CD14-positive monocyte (primary cell): Measurements from ENCODE around the gene CATSPERB. TPM values are rescaled to one million over a fixed set of nuclear protein-coding genes. Genes with fewer than 3 reads are reported as not detected.

Source experiments
- DNase-seq, 3 donors: peaks; one replicate each; pipeline ENCODE4 v3.0.0-alpha.2; 2011 to 2022
- H2AFZ ChIP-seq: 2 replicates; pipeline ENCODE4 v1.6.0; 2012; ENCODE audit warnings: mild to moderate bottlenecking, low read depth, low read length, inconsistent platforms; ENCODE audit not compliant: insufficient read depth, poor library complexity, severe bottlenecking
- H3K27ac ChIP-seq, 2 donors: 1 replicate in 1 of 2; 2 replicates in 1 of 2; pipeline ENCODE4 v1.5.1; 2012 to 2013; ENCODE audit warnings: low read length in 2 of 2, control low read depth in 1 of 2, inconsistent platforms in 1 of 2, low read depth in 1 of 2, mild to moderate bottlenecking in 1 of 2
- H3K27me3 ChIP-seq, 2 donors: one replicate each; pipeline versions ENCODE4 v1.6.0 to v1.6.1; 2011 to 2013; ENCODE audit warnings: low read length in 2 of 2; ENCODE audit not compliant: control insufficient read depth in 2 of 2, insufficient read depth in 2 of 2
- H3K36me3 ChIP-seq, 2 donors: replicated peaks in 1 of 2; 1 replicate in 1 of 2; 2 replicates in 1 of 2; pipeline versions ENCODE4 v1.5.1 to v1.6.1; 2012 to 2013; ENCODE audit warnings: low read length in 2 of 2, control low read depth in 1 of 2, inconsistent platforms in 1 of 2, mild to moderate bottlenecking in 1 of 2; ENCODE audit not compliant: insufficient read depth in 2 of 2, control insufficient read depth in 1 of 2
- H3K4me1 ChIP-seq, 2 donors: 1 replicate in 1 of 2; 2 replicates in 1 of 2; pipeline versions ENCODE4 v1.5.1 to v1.6.1; 2012 to 2013; ENCODE audit warnings: low read length in 2 of 2, control low read depth in 1 of 2, inconsistent platforms in 1 of 2, mild to moderate bottlenecking in 1 of 2, moderate library complexity in 1 of 2; ENCODE audit not compliant: insufficient read depth in 2 of 2, control insufficient read depth in 1 of 2
- H3K4me2 ChIP-seq: replicated peaks from 2 replicates; pipeline ENCODE3; 2012; ENCODE audit warnings: low read length, moderate library complexity, mild to moderate bottlenecking; ENCODE audit not compliant: poor library complexity, severe bottlenecking; ENCODE audit errors: extremely low read depth
- H3K4me3 ChIP-seq, 3 experiments: fragments of 200-600 bp in 1 of 3; sonication (generic) in 1 of 3; replicated peaks in 1 of 3; 1 replicate in 2 of 3; 2 replicates in 1 of 3; pipeline ENCODE4 v1.5.1; 2011 to 2013; ENCODE audit warnings: low read length in 3 of 3, mild to moderate bottlenecking in 3 of 3, control low read depth in 2 of 3, low read depth in 2 of 3, inconsistent platforms in 1 of 3, moderate library complexity in 1 of 3
- H3K79me2 ChIP-seq: 2 replicates; pipeline ENCODE4 v1.6.0; 2012; ENCODE audit warnings: mild to moderate bottlenecking, control low read depth, inconsistent platforms, low read length, moderate library complexity; ENCODE audit not compliant: insufficient read depth
- H3K9ac ChIP-seq: 2 replicates; pipeline ENCODE4 v1.6.0; 2017; ENCODE audit warnings: low read length, mild to moderate bottlenecking; ENCODE audit not compliant: insufficient read depth, poor library complexity, severe bottlenecking
- H3K9me3 ChIP-seq, 2 donors: replicated peaks in 1 of 2; 1 replicate in 1 of 2; 2 replicates in 1 of 2; pipeline versions ENCODE4 v1.5.1 to v1.6.1; 2012 to 2013; ENCODE audit warnings: low read length in 2 of 2, control low read depth in 1 of 2; ENCODE audit not compliant: control insufficient read depth in 1 of 2, insufficient read depth in 1 of 2
- H4K20me1 ChIP-seq: 2 replicates; pipeline ENCODE4 v1.6.0; 2012; ENCODE audit warnings: mild to moderate bottlenecking, low read length, control low read depth, moderate library complexity; ENCODE audit not compliant: insufficient read depth
- H3K27ac Mint-ChIP-seq, 7 donors: one replicate each; pipeline ENCODE4 v1.8.0; 2020; ENCODE audit warnings: mild to moderate bottlenecking in 7 of 7, mixed read lengths in 7 of 7, moderate library complexity in 6 of 7, inconsistent platforms in 2 of 7
- H3K27me3 Mint-ChIP-seq, 3 donors: one replicate each; pipeline ENCODE4 v1.8.0; 2021 to 2022; ENCODE audit warnings: low read depth in 3 of 3, mild to moderate bottlenecking in 3 of 3, mixed read lengths in 3 of 3, moderate library complexity in 3 of 3, inconsistent platforms in 1 of 3
- H3K36me3 Mint-ChIP-seq, 2 donors: one replicate each; pipeline ENCODE4 v1.8.0; 2020; ENCODE audit warnings: mixed read lengths in 2 of 2, inconsistent platforms in 1 of 2, mild to moderate bottlenecking in 1 of 2
- H3K4me1 Mint-ChIP-seq: one replicate; pipeline ENCODE4 v1.8.0; 2020; ENCODE audit warnings: mild to moderate bottlenecking, mixed read lengths
- H3K4me3 Mint-ChIP-seq, 2 donors: one replicate each; pipeline ENCODE4 v1.8.0; 2020; ENCODE audit warnings: mild to moderate bottlenecking in 2 of 2, mixed read lengths in 2 of 2, moderate library complexity in 1 of 2
- H3K9me3 Mint-ChIP-seq, 7 donors: one replicate each; pipeline ENCODE4 v1.8.0; 2020 to 2022; ENCODE audit warnings: mixed read lengths in 7 of 7, mild to moderate bottlenecking in 6 of 7, moderate library complexity in 6 of 7, inconsistent platforms in 2 of 7
- WGBS: methylation state at CpG from one replicate; pipeline ENCODE4 v1.1.5; 2013; ENCODE audit warnings: missing lambda C conversion rate; ENCODE audit not compliant: insufficient coverage; 5-methylcytosine and 5-hydroxymethylcytosine counted together
- intact Hi-C, 2 donors: fragments of 100-400 bp; cut with micrococcal nuclease; formaldehyde crosslinking; loops; one replicate each; pipeline versions ENCODE4 v1.15.0 to v1.15.1; 2023
- polyA plus RNA-seq, 3 donors: library from polyadenylated mRNA; depleted of rRNA in 1 of 3; unstranded in 2 of 3; stranded (reverse) in 1 of 3; fragments of 300-500 nt in 2 of 3; fragments of >200 nt in 1 of 3; fragmentation: Illumina TruSeq in 2 of 3; gene quantifications; 1 replicate in 2 of 3; 2 replicates in 1 of 3; pipeline ENCODE4 v1.2.3, GENCODE V29; 2012 to 2021
- TF ChIP-seq, protein P1 (sequence below): fragments of 200-600 bp; IDR thresholded peaks from one replicate; pipeline ENCODE4 v1.8.0; 2022; ENCODE audit warnings: antibody characterized with exemption, mild to moderate bottlenecking

The CATSPERB gene
- polyA plus RNA-seq, 3 donors: not detected

DNA sequence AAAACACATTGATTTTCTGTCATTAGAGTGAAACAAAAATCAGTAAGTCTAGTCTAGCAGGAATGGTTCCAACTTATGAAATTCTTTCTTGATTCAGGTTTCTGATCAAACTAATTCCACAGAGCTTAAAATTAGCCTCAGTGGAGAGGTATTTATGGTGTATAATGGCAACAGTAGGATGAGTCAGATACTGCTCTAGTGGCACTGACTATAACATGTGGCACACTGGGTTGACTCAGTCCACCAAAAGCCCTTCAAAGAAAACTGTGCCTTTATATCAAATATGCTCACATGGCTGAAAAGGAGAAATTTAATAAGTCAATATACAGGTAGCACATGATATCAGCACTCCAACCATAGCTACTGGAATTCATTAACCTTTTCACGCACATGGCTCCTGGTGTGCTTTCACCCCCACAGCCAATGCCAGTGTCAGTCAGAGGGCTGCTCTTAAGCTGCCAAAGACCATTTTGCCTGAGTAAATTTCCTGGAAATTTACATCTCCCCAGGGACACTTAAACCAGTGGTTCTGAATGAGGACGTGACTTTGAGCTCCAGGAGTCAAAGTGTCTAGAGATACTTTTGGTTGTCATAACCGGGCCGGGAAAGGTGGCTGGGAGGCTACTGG, 21.7 kb upstream of the CATSPERB start:
- TF ChIP-seq, protein P1, sequence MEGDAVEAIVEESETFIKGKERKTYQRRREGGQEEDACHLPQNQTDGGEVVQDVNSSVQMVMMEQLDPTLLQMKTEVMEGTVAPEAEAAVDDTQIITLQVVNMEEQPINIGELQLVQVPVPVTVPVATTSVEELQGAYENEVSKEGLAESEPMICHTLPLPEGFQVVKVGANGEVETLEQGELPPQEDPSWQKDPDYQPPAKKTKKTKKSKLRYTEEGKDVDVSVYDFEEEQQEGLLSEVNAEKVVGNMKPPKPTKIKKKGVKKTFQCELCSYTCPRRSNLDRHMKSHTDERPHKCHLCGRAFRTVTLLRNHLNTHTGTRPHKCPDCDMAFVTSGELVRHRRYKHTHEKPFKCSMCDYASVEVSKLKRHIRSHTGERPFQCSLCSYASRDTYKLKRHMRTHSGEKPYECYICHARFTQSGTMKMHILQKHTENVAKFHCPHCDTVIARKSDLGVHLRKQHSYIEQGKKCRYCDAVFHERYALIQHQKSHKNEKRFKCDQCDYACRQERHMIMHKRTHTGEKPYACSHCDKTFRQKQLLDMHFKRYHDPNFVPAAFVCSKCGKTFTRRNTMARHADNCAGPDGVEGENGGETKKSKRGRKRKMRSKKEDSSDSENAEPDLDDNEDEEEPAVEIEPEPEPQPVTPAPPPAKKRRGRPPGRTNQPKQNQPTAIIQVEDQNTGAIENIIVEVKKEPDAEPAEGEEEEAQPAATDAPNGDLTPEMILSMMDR: no peak
- Mint-ChIP-seq H3K27ac (no peak overlapping the region), H3K36me3 (no peaks in the 10 kb centered on the region), H3K4me3 (no peak overlapping the region), H3K4me1 (no peaks in the 10 kb centered on the region), H3K27me3 (no peaks in the 10 kb centered on the region), H3K9me3 (peaks cover 0 to 3% (median 0%) of the 10 kb centered on the region in 7 donors)
- Histone ChIP-seq H3K79me2 (no peaks in the 10 kb centered on the region), H2AFZ (no peak overlapping the region), H3K27me3 (no peaks in the 10 kb centered on the region), H3K36me3 (no peaks in the 10 kb centered on the region), H3K4me3 (no peak overlapping the region), H3K9me3 (no peaks in the 10 kb centered on the region), H3K4me2 (no peak overlapping the region), H3K9ac (no peak overlapping the region), H3K4me1 (no peaks in the 10 kb centered on the region), H4K20me1 (no peaks in the 10 kb centered on the region), H3K27ac (no peak overlapping the region)
- intact Hi-C loops: no loop called here
- 94% methylated on average over 3 of the region's 4 CpGs for WGBS
- no peak for DNase-seq

GRCh38 chr14:91752961-91753360, 21.1 kb upstream of the CATSPERB start:
- no peaks in the 10 kb centered on the region for H3K27me3 Mint-ChIP-seq
- no peak overlapping the region for H2AFZ ChIP-seq
- no peaks in the 10 kb centered on the region for H3K27me3 ChIP-seq
- no peak overlapping the region for H3K4me3 Mint-ChIP-seq
- no peak overlapping the region for H3K4me3 ChIP-seq
- H3K36me3 ChIP-seq: no peaks in the 10 kb centered on the region
- H3K9me3 Mint-ChIP-seq: peaks cover 0 to 3% (median 0%) of the 10 kb centered on the region in 7 donors
- 73% methylated on average over 1 of the region's 1 CpG for whole genome bisulfite sequencing
- H3K9ac ChIP-seq: no peak overlapping the region
- no peaks in the 10 kb centered on the region for H3K79me2 ChIP-seq
- intact Hi-C loops: no loop called here
- TF ChIP-seq, protein P1: no peak
- no peaks in the 10 kb centered on the region for H3K4me1 ChIP-seq
- no peaks in the 10 kb centered on the region for H4K20me1 ChIP-seq
- H3K36me3 Mint-ChIP-seq: no peaks in the 10 kb centered on the region
- H3K9me3 ChIP-seq: no peaks in the 10 kb centered on the region
- no peak overlapping the region for H3K4me2 ChIP-seq
- H3K27ac Mint-ChIP-seq: no peak overlapping the region
- DNase-seq: no peak
- H3K27ac ChIP-seq: no peak overlapping the region
- H3K4me1 Mint-ChIP-seq: no peaks in the 10 kb centered on the region
